Astrocyte (in vitro differentiated cells and primary cell): Measurements from ENCODE around the gene NHLRC2. TPM values are rescaled to one million over a fixed set of nuclear protein-coding genes. Genes with fewer than 3 reads are reported as not detected.

Source experiments
- DNase-seq: peaks from one replicate; pipeline ENCODE4 v3.0.0-alpha.2; 2010; ENCODE audit warnings: low read depth
- FAIRE-seq: peaks from 2 replicates; lab custom pipeline; 2011; peaks lifted over from hg19 to GRCh38; lab: Jason Lieb, UNC
- H2AFZ ChIP-seq: 2 replicates; pipeline ENCODE4 v1.6.0; 2012; ENCODE audit warnings: low read depth, low read length, inconsistent platforms
- H3K27ac ChIP-seq: 2 replicates; pipeline ENCODE4 v1.5.1; 2011; ENCODE audit warnings: low read depth, low read length, inconsistent platforms
- H3K27me3 ChIP-seq: 2 replicates; pipeline ENCODE4 v1.6.0; 2011; ENCODE audit warnings: low read length, inconsistent platforms; ENCODE audit not compliant: insufficient read depth
- H3K36me3 ChIP-seq: 2 replicates; pipeline ENCODE4 v1.5.1; 2011; ENCODE audit warnings: low read length, inconsistent platforms; ENCODE audit not compliant: insufficient read depth
- H3K4me1 ChIP-seq: 2 replicates; pipeline ENCODE4 v1.5.1; 2011; ENCODE audit warnings: low read length, inconsistent platforms; ENCODE audit not compliant: insufficient read depth
- H3K4me2 ChIP-seq: 2 replicates; pipeline ENCODE4 v1.6.0; 2012; ENCODE audit warnings: low read length, inconsistent platforms
- H3K4me3 ChIP-seq: 2 replicates; pipeline ENCODE4 v1.5.1; 2011; ENCODE audit warnings: low read depth, mild to moderate bottlenecking, low read length, inconsistent platforms; ENCODE audit not compliant: insufficient read depth
- H3K79me2 ChIP-seq: 2 replicates; pipeline ENCODE4 v1.6.0; 2012; ENCODE audit warnings: mild to moderate bottlenecking, low read length, inconsistent platforms; ENCODE audit not compliant: insufficient read depth
- H3K9ac ChIP-seq: 2 replicates; pipeline ENCODE4 v1.6.0; 2012; ENCODE audit warnings: mild to moderate bottlenecking, low read length, inconsistent platforms
- H3K9me3 ChIP-seq: 2 replicates; pipeline ENCODE4 v1.5.1; 2012; ENCODE audit warnings: low read depth, mild to moderate bottlenecking, low read length, inconsistent platforms; ENCODE audit not compliant: insufficient read depth
- H4K20me1 ChIP-seq: 2 replicates; pipeline ENCODE4 v1.6.0; 2012; ENCODE audit warnings: low read length, inconsistent platforms; ENCODE audit not compliant: insufficient read depth
- H3K27ac Mint-ChIP-seq: one replicate; pipeline ENCODE4 v1.8.0; 2021; ENCODE audit warnings: mild to moderate bottlenecking, mixed read lengths; ENCODE audit not compliant: unreplicated experiment
- H3K27me3 Mint-ChIP-seq: one replicate; pipeline ENCODE4 v1.8.0; 2021; ENCODE audit warnings: low read depth, mixed read lengths; ENCODE audit not compliant: unreplicated experiment
- H3K36me3 Mint-ChIP-seq: one replicate; pipeline ENCODE4 v1.8.0; 2021; ENCODE audit warnings: low read depth, mixed read lengths; ENCODE audit not compliant: unreplicated experiment
- H3K4me1 Mint-ChIP-seq: one replicate; pipeline ENCODE4 v1.8.0; 2021; ENCODE audit warnings: low read depth, mixed read lengths; ENCODE audit not compliant: unreplicated experiment
- H3K4me3 Mint-ChIP-seq: one replicate; pipeline ENCODE4 v1.8.0; 2021; ENCODE audit warnings: mild to moderate bottlenecking, moderate library complexity, mixed read lengths; ENCODE audit not compliant: unreplicated experiment
- H3K9me3 Mint-ChIP-seq: one replicate; pipeline ENCODE4 v1.8.0; 2021; ENCODE audit warnings: mild to moderate bottlenecking, mixed read lengths; ENCODE audit not compliant: unreplicated experiment
- CTCF ChIP-seq: IDR thresholded peaks from 2 replicates; pipeline ENCODE4 v1.5.1; 2011; ENCODE audit warnings: low read depth, mild to moderate bottlenecking, inconsistent platforms, low read length, moderate library complexity; ENCODE audit not compliant: insufficient read depth
- EZH2 ChIP-seq: IDR thresholded peaks from 2 replicates; pipeline ENCODE4 v1.6.1; 2012; ENCODE audit warnings: mild to moderate bottlenecking, low read length, inconsistent platforms; ENCODE audit not compliant: insufficient read depth
- total RNA-seq: library from RNA; stranded (reverse); gene quantifications from 2 replicates; pipeline ENCODE4 v1.2.1, GENCODE V29; 2021

Gene NHLRC2
- total RNA-seq, 1 donor from 2014 or later = 16.9 TPM

- TF ChIP-seq EZH2 = no peak
- no peak for TF ChIP-seq CTCF
- no peak for FAIRE-seq
- H3K4me1 Mint-ChIP-seq = peaks cover 5% of the 10 kb centered on the region
Observed at GRCh38 chr10:113930482-113931057, 76.1 kb downstream of the NHLRC2 start.

GRCh38 chr10:113932854-113933253, 78.4 kb downstream of the NHLRC2 start:
- no peaks in the 10 kb centered on the region for H3K36me3 Mint-ChIP-seq
- H3K9me3 Mint-ChIP-seq = peaks cover 3% of the 10 kb centered on the region
- no peak overlapping the region for H3K9ac ChIP-seq
- peaks cover 24% of the 10 kb centered on the region for H3K27me3 Mint-ChIP-seq
- no peaks in the 10 kb centered on the region for H4K20me1 ChIP-seq
- no peaks in the 10 kb centered on the region for H3K36me3 ChIP-seq
- H2AFZ ChIP-seq = no peak overlapping the region
- no peak overlapping the region for H3K27ac ChIP-seq
- H3K27ac Mint-ChIP-seq = no peak overlapping the region
- H3K27me3 ChIP-seq = no peaks in the 10 kb centered on the region
- H3K4me3 Mint-ChIP-seq = no peak overlapping the region
- TF ChIP-seq CTCF = no peak
- TF ChIP-seq EZH2 = no peak
- no peak overlapping the region for H3K4me3 ChIP-seq
- H3K4me2 ChIP-seq = no peak overlapping the region
- H3K4me1 Mint-ChIP-seq = peaks cover 5% of the 10 kb centered on the region
- no peaks in the 10 kb centered on the region for H3K9me3 ChIP-seq
- H3K79me2 ChIP-seq = no peaks in the 10 kb centered on the region
- DNase-seq (no peak), FAIRE-seq (no peak)
- no peaks in the 10 kb centered on the region for H3K4me1 ChIP-seq

More at GRCh38 chr10:113930482-113931057, 76.1 kb downstream of the NHLRC2 start:
- Histone ChIP-seq H3K4me3 (no peak overlapping the region), H3K9ac (no peak overlapping the region), H2AFZ (no peak overlapping the region), H3K36me3 (no peaks in the 10 kb centered on the region), H3K79me2 (no peaks in the 10 kb centered on the region), H3K4me1 (no peaks in the 10 kb centered on the region), H3K4me2 (no peak overlapping the region), H3K27ac (no peak overlapping the region), H3K9me3 (no peaks in the 10 kb centered on the region), H4K20me1 (no peaks in the 10 kb centered on the region), H3K27me3 (no peaks in the 10 kb centered on the region)
- Mint-ChIP-seq H3K4me3 (no peak overlapping the region), H3K27ac (no peak overlapping the region), H3K27me3 (peaks cover 21% of the 10 kb centered on the region), H3K9me3 (peaks cover 3% of the 10 kb centered on the region), H3K36me3 (peaks cover 2% of the 10 kb centered on the region)
- DNase-seq = no peak

- Histone ChIP-seq H3K27me3 (no peaks in the 10 kb centered on the region), H3K4me1 (no peaks in the 10 kb centered on the region), H3K79me2 (no peaks in the 10 kb centered on the region), H3K4me2 (no peak overlapping the region), H3K36me3 (no peaks in the 10 kb centered on the region), H2AFZ (no peak overlapping the region), H3K4me3 (no peak overlapping the region), H3K9ac (no peak overlapping the region), H3K9me3 (no peaks in the 10 kb centered on the region), H3K27ac (no peak overlapping the region), H4K20me1 (no peaks in the 10 kb centered on the region)
- Mint-ChIP-seq H3K27ac (no peak overlapping the region), H3K4me3 (no peak overlapping the region), H3K27me3 (peaks cover 33% of the 10 kb centered on the region), H3K9me3 (peaks cover 3% of the 10 kb centered on the region), H3K36me3 (no peaks in the 10 kb centered on the region), H3K4me1 (peaks cover 5% of the 10 kb centered on the region)
- TF ChIP-seq CTCF (no peak), EZH2 (no peak)
- FAIRE-seq = no peak
- no peak for DNase-seq
Observed at GRCh38 chr10:113933894-113934532, 79.6 kb downstream of the NHLRC2 start.
